NCI-H1417 treated with DMSO at 0.1 percent for 48 hours (cell line): Measurements from ENCODE around the gene NR2F6.
"Not testable (repeated sequence)": the region's sequence is repeated elsewhere in the genome, so short reads cannot be mapped to it uniquely, and the experiment has no call there.

Experiments used
- DNase-seq: peaks from one replicate; lab custom pipeline; 2025; lab: John Stamatoyannopoulos, UW

The NR2F6 gene

DNA sequence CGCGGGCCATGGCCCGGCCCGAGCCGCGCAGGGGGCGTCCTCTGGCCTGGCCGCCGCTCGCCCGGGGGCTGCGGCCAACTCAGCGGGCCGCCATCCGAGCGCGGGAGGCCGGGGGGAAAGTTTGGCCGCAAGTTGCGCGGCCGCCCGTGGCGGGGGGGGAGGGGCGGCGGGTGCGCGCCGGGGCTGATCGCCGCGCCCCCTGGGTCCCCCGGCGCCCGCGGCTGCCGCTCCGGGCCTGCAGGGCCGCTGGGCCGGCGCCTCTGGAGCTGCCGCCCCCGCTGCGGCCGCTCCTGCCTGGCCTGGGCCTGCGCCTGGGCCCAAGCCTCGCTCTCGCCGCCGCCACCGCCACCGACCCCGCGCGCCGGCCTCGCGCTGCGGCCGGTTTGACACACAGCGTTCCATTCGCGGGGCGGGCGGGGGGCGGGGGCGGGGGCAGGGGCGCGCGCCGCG lies at the start of gene NR2F6:
Gene NR2F6 (minus strand): TSS at position 385 of the 450 bp plus-strand sequence. CDS start 699 bp downstream, outside the sequence.
- no peak for DNase-seq

DNA sequence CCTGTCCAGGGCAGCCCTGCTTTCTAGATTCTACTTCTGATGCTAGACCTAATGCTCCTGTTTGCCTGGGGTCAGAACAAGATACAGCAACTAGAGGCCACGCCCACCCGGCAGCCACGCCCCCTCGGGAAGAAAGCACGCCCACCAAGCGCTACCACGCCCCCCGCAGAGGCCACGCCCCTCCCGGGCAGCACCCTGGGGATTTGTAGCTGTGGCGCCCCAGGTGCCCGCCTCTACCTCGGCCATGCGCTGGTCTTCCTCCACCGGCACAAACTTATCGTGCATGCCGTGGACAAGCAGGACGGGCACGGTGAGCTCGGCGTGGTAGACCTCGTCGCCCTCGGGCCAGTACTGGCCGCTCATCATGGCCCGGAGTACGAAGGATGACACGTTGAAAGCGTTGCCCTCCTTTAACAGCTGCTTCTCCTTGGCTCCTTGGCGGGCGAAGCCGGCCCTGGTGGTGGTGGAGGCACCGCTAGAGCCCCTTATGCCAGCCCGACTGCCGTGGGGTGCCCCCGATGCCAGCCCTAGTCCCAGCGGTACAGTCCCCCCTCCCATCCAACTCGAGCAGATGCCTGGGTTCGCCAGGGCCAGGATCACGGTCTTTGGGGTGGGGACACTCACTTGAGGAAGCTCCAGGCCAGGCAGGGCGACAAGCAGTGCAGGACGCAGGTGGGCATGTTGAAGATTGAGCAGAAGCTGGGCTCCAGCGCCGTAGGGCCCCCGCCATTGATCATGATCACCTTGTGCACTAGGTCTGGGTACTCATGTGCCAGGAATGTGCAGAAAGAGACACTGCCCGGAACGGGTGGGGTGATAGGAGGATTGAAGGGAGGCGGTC lies 48.6 kb upstream of the NR2F6 start:
- DNase-seq = no peak

DNA sequence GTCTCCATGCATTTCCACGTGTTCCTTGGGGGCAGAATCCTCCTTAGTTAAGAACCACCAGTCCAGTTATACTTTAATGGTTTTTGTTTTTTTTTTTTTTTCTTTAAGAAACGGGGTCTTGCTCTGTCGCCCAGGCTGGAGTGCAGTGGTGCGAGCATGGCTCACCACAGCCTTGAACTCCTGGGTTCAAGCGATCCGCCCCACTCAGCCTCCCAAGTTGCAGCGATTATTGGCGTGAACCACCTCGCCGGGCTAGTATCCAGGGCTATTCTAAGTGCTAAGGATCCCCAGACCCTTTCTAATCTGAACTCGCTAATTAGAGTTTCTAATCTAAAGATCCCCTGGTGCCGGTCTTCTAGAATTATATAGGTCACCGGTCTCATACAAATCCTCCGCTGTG lies 47.9 kb upstream of the NR2F6 start:
- no peak for DNase-seq

DNA sequence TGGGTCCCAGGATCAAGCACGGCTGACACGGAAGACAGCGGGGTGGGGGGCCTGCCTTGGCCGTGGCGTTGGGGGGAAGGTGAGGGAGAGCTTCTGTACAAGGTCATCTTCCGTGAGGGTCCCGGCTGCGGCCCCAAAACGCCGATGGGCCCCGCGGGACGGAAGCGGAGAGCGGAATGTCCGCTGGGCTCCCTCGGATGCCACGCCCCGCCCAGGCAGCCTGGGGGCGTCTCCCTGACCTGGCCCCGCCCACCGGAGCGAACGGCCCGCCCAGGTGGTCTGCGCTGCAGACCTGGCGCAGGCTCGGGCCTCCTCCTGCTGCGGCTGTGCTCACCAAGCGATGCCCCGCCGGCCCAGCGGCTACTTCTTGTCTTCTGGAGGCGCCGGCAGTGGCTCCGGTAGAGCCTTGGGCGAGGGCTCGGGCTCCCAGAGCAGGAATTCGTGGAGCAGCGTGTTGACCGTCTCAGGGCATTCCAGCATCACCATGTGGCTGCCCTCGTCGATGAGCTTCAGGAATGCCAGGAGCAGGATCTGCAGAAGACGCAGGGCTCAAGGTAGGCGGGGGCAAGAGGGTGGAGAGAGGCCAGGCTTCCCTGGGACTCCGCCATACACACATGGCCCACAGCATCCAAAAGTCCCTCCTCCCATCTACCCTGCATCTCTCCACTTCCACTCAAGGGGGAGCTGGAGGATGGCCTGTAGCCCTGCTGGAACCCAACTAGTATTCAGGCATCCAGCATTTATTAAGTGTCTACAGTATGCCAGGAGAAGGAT lies 46.8 kb upstream of the NR2F6 start:
- no peak for DNase-seq

DNA sequence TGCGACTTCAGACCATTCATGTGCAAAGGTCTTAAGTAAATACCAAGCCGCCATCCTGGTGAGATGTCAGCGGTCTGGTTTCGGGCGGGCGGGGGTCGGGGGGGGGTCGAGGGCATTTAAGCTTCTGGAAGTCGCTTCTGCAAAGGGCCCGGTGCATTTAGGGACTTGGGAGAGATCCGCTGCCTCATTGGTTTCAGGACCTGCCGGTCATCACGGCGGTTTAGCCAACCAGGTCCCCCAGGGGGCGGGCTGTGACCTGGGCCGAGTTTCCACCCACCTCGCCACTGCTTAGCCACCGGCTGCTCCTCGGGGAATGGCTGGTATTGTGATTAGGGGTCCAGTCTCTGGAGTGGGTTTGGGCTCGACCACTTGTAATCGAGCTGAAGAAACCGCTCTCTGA lies 43.8 kb upstream of the NR2F6 start:
- no peak for DNase-seq

DNA sequence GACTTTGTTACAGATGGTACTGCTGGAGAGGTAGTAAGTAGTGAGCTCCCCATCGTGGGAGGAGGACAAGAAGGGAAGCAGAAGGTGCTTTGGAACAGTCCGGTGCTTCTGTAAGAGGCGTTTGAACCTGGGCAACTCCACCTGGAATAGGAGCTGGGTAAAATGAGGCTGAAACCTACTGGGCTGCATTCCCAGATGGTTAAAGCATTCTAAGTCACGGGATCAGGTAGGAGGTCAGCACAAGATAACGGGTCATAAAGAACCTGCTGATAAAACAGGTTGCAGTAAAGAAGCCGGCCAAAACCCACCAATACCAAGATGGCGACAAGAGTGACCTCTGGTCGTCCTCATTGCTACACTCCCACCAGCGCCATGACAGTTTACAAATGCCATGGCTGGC lies 41.0 kb upstream of the NR2F6 start:
- DNase-seq = no peak

DNA sequence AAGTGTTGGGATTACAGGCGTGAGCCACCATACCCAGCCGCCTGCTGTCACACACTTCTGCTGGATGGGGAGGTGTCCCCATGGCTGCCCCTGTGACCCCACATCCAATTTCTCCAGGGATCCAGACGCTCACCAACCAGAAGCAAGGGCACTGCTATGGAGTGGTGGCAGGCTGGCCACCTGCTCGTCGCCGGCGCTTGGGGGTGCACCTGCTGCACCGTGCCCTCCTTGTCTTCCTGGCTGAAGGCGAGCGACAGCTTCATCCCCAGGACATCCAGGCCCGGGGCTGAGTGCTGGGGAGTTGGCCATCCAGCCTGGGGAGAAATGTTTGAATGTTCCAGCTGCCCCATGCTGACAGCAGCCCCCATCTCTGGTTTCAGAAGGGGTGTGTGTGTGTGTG lies 40.5 kb upstream of the NR2F6 start:
- DNase-seq = no peak

DNA sequence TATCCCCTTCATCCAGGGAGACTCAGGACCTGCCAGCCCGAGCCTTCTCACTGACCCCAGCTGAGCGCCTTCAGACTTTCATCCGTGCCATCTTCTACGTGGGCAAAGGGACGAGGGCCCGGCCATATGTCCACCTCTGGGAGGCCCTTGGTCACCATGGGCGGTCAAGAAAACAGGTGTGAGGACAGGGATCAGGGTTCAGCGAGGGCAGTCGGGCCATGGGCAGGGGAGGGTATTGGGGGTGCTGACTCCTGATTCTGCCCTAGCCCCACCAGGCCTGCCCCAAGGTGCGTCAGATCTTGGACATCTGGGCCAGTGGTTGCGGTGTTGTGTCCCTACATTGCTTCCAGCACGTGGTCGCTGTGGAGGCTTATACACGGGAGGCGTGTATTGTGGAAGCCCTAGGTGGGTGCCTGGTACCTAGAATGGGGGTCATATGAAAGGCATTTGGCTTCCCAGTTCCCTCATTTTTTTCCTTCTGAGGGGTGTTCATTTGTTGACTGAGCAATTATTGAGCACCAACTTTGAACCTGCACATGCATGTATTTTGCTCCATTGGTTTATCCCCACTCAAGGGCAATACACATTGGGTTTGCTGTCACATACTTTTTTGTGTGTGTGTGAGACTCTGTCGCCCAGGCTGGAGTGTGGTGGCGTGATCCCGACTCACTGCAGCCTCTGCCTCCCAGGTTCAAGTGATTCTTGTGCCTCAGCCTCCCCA lies 39.9 kb upstream of the NR2F6 start:
- no peak for DNase-seq

DNA sequence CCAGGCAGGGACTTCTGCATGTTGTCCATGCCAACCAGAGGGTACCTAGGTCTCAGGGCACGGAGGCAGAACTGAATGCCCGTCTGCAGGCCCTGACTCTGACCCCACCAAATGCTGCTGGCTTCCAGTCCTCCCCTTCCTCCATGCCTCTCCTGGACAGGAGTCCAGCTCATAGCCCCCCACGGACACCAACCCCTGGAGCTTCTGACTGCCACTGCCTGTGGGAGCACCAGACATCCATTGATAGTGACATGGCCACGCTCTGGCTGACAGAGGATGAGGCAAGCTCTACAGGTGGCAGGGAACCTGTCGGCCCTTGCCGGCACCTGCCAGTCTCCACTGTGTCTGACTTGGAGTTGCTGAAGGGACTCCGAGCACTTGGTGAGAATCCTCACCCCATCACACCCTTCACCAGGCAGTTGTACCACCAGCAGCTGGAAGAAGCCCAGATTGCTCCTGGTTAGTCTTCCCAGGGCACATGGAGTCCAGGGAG lies 37.8 kb upstream of the NR2F6 start:
- no peak for DNase-seq

DNA sequence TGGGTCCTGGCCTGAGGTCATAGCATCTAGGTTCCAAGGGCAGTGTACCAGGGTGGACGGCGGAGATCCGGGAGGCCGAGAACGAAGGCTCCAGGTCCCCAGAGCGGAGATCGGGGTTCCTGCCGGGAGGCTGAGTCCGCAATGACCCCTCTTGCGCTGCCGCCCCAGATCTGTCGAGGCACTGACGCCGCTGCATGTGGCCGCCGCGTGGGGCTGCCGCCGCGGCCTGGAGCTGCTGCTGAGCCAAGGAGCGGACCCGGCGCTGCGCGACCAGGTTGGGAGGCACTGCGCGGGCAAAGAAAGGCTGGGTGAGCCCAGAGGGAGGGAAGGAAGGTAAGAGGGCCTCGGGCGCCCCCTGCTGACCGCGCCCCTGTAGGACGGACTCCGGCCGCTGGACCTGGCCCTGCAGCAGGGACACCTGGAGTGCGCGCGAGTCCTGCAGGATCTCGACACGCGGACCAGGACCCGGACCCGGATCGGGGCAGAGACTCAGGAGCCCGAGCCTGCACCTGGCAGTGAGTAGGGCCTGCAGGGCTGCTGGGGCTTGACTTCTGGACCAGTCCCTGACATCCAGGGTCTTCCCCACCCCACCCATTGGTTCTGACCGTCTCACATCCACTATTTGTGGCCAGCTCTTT lies 36.9 kb upstream of the NR2F6 start:
- DNase-seq = no peak

DNA sequence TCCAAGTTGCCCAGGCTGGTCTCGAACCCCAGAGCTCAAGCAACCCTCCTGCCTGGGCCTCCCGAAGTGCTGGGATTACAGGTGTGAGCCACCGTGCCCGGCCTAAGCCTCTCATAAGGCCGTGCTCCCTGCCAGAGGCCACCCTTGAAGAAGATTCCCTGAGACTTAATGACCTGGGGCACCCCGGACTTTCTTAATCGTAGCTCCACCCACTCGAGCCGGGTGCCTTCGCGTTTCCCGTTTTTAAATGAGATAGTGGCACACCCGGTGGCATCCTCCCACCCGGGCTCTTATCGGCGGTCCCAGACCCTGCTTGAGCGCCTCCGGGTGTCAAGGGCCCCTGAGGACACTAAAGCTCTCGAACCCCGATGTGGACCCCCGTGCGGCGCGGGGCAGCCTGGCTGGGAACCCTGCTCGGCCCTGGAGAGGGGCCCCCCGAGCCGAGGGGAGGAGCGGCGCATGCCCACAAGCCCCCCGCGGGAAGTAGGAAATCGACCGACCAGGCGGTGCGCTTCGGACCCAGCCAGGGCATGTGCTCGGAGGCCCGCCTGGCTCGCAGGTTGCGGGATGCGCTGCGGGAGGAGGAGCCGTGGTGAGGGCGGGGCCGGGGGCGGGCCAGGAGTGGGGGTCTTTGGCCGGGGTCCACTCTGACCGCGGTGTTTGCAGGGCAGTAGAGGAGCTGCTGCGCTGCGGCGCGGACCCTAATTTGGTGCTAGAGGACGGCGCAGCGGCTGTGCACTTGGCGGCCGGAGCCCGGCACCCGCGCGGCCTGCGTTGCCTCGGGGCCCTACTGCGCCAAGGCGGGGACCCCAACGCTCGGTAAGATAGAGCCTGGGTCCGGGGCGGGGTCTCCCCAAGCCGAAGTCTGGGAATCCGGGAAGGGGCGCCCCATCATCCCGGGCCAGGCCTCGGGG lies 35.9 kb upstream of the NR2F6 start, which contains the start of gene ANKLE1:
Gene ANKLE1 (plus strand): TSS at position 511 of the 914 bp plus-strand sequence. CDS start 20 bp downstream, at position 531.
- no peak for DNase-seq

DNA sequence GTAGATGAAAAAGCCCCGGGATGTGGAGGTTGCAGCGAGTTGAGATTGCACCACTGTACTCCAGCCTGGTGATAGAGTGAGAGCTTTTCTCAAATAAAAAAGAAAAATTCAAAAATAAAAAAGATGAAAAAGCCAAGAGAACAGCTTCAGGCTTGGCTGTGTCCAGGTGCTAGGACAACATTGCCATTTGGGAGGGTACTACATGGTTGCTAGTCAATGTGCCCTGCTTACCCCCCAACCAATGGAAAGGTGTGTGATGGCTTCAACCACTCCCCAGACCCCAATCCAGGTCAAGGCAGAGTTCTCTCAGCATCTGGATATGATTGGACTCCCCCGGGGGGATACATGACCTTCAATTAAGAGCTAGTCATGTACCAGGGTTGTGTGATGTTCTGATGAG lies 33.7 kb upstream of the NR2F6 start:
- no peak for DNase-seq

DNA sequence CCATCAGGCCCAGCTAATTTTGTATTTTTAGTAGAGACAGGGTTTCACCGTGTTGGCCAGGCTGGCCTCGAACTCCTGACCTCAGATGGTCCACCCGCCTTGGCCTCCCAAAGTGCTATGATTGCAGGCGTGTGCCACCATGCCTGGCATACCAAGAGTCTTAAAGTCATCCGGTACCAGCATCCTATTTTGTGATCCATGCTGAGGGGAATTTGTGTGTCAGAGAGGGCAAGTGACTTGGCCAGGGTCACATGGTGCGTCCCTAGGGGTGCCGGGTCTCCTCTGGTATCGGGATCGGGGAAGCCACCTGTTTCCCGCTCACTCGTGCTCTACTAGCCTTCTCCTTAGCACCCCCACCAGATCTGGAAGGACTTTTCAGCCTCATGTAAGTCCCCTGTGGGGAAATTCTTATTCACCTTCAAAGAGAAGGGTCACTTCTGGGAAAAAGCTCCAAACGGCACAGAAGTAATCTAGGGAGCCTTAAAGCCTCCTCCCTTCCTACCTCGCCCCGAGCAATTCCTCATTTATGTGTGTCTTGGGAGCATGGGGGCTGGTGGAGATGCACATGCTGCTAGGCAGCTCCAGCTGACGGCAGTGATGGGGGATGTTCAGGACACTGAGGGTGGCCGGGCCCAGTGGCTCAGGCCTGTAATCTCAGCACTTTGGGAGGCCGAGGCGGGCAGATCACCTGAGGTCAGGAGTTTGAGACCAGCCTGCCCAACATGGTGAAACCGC lies 29.9 kb upstream of the NR2F6 start:
- DNase-seq = no peak

DNA sequence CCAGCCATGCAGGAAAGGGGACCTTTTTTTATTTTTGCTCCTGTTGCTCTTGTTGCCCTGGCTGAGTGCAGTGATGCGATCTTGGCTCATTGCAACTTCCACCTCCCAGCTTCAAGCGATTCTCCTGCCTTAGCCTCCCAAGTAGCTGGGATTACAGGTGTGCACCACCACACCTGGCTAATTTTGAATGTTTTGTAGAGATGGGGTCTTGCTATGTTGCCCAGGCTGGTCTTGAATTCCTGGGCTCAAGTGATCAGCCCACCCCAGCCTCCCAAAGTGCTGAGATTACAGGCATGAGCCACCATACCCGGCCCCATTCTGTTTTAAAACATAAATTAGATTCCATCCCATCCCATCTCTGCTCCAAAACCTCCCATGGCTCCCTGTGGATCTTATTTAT lies 29.2 kb upstream of the NR2F6 start:
- DNase-seq = not testable (repeated sequence)

DNA sequence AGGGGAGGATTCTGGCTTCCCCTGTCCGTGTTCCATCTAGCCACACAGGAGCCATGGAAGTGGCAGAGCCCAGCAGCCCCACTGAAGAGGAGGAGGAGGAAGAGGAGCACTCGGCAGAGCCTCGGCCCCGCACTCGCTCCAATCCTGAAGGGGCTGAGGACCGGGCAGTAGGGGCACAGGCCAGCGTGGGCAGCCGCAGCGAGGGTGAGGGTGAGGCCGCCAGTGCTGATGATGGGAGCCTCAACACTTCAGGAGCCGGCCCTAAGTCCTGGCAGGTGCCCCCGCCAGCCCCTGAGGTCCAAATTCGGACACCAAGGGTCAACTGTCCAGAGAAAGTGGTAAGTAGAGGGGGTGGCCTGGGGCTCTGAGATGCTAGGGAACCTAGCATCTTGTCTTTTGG lies 23.0 kb upstream of the NR2F6 start:
- no peak for DNase-seq

DNA sequence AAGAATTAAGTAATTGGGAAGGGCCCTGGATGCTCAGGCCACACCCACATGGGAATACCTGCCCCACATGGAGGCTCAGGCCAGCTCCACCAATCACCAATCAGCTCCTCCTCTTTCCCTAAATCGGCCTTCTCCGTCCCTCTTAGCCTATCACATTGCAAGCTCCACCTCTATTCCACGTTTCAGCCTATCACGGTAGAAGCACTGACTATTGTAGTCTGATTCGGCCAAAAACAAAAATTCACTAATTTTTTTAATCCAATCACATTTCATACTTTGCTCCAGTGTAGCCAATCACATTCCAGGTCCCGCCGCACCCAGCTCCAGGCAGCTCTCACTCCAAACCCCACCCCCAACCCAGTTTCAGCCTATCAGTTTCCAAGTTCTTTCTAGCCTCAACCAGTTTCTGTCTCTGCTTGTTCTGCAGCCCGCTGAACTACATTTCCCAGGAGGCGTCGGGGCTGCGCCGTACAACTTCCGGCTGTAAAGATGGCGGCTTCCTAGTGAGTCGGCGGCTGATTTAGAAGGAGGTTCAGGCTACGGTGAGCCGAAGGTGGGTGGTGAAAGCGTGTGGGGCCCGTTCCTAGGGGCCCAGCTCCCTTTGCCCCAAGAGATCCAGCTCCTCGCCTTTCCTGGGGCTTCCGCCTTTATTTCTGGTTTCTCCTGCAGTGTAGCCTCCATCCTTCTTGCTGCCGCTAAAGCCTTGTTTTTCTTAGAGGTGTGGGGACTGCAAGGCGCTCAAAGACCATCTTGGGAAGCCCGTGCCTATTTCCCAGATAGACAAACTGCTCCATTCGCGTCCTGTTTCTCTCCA lies 21.5 kb upstream of the NR2F6 start, which contains the start of gene BABAM1:
Gene BABAM1 (plus strand): TSS at position 469 of the 814 bp plus-strand sequence. CDS start 1,364 bp downstream, outside the sequence.
- peak; percentile 82 for DNase-seq

DNA sequence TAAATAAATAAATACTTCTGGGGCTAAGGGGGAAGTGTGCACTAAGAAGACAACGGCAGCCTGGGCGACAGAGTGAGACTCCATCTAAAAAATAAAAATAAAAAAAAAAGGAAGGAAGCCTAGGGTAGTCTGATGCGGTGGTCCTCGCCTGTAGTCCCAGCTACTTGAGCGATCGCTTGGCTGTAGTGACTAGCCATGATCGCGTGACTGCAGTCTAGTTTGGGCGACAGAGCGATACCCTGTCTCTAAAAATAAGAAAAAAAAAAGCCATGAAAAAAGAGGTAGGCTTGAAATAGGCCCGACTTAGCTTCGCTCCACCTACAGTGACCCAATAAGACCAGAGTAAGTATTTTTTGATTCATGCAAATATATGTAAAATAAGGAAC lies 20.9 kb upstream of the NR2F6 start:
- DNase-seq = no peak

DNA sequence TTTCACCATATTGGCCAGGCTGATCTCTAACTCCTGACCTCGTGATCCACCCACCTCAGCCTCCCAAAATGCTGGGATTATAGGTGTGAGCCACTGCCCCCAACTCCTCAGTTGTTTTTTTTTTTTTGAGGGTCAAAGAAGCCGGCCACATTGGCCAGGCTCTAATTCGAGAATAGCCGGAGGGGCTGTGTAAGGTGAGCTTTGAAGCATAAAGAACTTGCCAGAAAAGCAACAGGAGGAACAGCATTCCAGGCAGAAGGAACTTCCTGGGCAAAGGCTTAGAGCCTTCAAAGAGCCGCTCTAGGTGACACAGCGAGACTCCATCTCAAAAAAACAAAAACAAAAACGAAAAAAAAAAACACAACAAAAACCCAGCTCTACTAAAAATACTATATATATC lies 20.3 kb upstream of the NR2F6 start:
- DNase-seq = no peak

DNA sequence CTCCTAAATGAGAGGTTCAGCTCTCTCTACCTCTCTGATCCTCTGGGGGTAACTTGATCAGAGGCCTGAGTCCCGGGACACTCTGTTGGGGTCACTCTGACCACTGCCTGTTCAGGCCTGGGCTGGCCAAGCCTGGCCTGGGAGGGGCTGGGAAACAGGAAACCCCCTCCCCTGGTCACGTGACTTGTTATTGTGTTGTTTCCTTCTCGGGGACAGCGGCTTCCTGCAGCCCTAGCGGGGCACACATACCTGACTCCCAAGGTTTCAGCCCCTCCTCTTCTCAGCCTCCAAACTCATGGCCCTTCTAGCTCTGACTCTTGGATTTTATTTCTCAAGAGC lies 18.9 kb upstream of the NR2F6 start, which contains the start of gene USHBP1:
Gene USHBP1 (minus strand): TSS at position 105 of the 339 bp plus-strand sequence. CDS start 446 bp downstream, outside the sequence.
- DNase-seq = no peak
